HepG2 (cell line): ENCODE measurements around the gene SLC25A11. TPM values are rescaled to one million over a fixed set of nuclear protein-coding genes. Genes with fewer than 3 reads are reported as not detected.
A peak's percentile ranks its signal among the peaks of the same experiment; 100 is the strongest.

Experiments used
- ATAD3A ChIP-seq: sonication (generic); formaldehyde crosslinking; IDR thresholded peaks from 2 replicates; pipeline ENCODE4 v1.4.0; 2020; ENCODE audit warnings: missing genetic modification reagents
- BRF2 ChIP-seq: sonication (generic); formaldehyde crosslinking; IDR thresholded peaks from 2 replicates; pipeline ENCODE4 v1.8.1; 2022; ENCODE audit warnings: mild to moderate bottlenecking, missing genetic modification reagents
- DMAP1 ChIP-seq: IDR thresholded peaks from 2 replicates; pipeline ENCODE4 v1.6.1; 2016
- FOSL1 ChIP-seq: sonication (generic); formaldehyde crosslinking; IDR thresholded peaks from 2 replicates; pipeline ENCODE4 v1.9.0; 2021; ENCODE audit warnings: missing genetic modification reagents, borderline replicate concordance
- FOXK2 ChIP-seq: fragments of 450-650 bp; IDR thresholded peaks from 2 replicates; pipeline ENCODE4 v1.6.1; 2016
- HIVEP1 ChIP-seq: sonication (generic); formaldehyde crosslinking; IDR thresholded peaks from 2 replicates; pipeline ENCODE4 v1.4.0; 2020; ENCODE audit warnings: mild to moderate bottlenecking, missing genetic modification reagents
- NCOA1 ChIP-seq: sonication (generic); formaldehyde crosslinking; IDR thresholded peaks from 2 replicates; pipeline ENCODE4 v1.9.0; 2021; ENCODE audit warnings: missing genetic modification reagents
- NFIC ChIP-seq: IDR thresholded peaks from 2 replicates; pipeline ENCODE4 v1.6.1; 2012; ENCODE audit warnings: mild to moderate bottlenecking, low read length, inconsistent platforms
- PBX2 ChIP-seq: IDR thresholded peaks from 2 replicates; pipeline ENCODE4 v1.6.1; 2016; ENCODE audit warnings: control low read depth
- PCBP2 ChIP-seq: fragments of 200-400 bp; formaldehyde crosslinking; optimal IDR thresholded peaks from 2 replicates; pipeline ENCODE3; 2018; ENCODE audit warnings: low read length, low read depth; ENCODE audit not compliant: poor library complexity, severe bottlenecking
- PHF8 ChIP-seq: sonication (generic); formaldehyde crosslinking; IDR thresholded peaks from 2 replicates; pipeline ENCODE4 v1.5.0; 2020; ENCODE audit warnings: missing genetic modification reagents
- RNF2 ChIP-seq: fragments of 450-650 bp; conservative IDR thresholded peaks from 2 replicates; pipeline ENCODE4 v1.6.1; 2016; ENCODE audit warnings: low read depth
- SIN3A ChIP-seq: IDR thresholded peaks from 2 replicates; pipeline ENCODE4 v1.6.1; 2011; ENCODE audit warnings: low read depth, mild to moderate bottlenecking, control low read depth, low read length, borderline replicate concordance
- SMAD3 ChIP-seq: sonication (generic); formaldehyde crosslinking; IDR thresholded peaks from 2 replicates; pipeline ENCODE4 v1.4.0; 2020; ENCODE audit warnings: missing genetic modification reagents
- SNAPC5 ChIP-seq: sonication (generic); formaldehyde crosslinking; IDR thresholded peaks from 2 replicates; pipeline ENCODE4 v1.8.1; 2023; ENCODE audit warnings: mild to moderate bottlenecking, missing genetic modification reagents, borderline replicate concordance
- TBL1XR1 ChIP-seq: fragments of 150-350 bp; IDR thresholded peaks from 2 replicates; pipeline ENCODE4 v1.6.1; 2014; ENCODE audit warnings: borderline replicate concordance, low read length; ENCODE audit not compliant: partially characterized antibody
- ZFP90 ChIP-seq: sonication (generic); formaldehyde crosslinking; IDR thresholded peaks from 2 replicates; pipeline ENCODE4 v1.8.0; 2022; ENCODE audit warnings: missing genetic modification reagents, mild to moderate bottlenecking, inconsistent platforms, borderline replicate concordance
- ZFY ChIP-seq: sonication (generic); formaldehyde crosslinking; IDR thresholded peaks from 2 replicates; pipeline ENCODE4 v1.4.0; 2020; ENCODE audit warnings: missing genetic modification reagents
- ZNF18 ChIP-seq: sonication (generic); formaldehyde crosslinking; IDR thresholded peaks from 2 replicates; pipeline ENCODE4 v1.8.0; 2022; ENCODE audit warnings: mild to moderate bottlenecking, missing genetic modification reagents; ENCODE audit not compliant: insufficient replicate concordance
- ZNF589 ChIP-seq: sonication (generic); formaldehyde crosslinking; conservative IDR thresholded peaks from 2 replicates; pipeline ENCODE4 v1.8.0; 2022; ENCODE audit warnings: mild to moderate bottlenecking, moderate library complexity, missing genetic modification reagents
- ZNF616 ChIP-seq: sonication (generic); formaldehyde crosslinking; IDR thresholded peaks from 2 replicates; pipeline ENCODE4 v1.5.0; 2020; ENCODE audit warnings: low read depth, mild to moderate bottlenecking, missing genetic modification reagents
- ZNF790 ChIP-seq: sonication (generic); formaldehyde crosslinking; IDR thresholded peaks from 2 replicates; pipeline ENCODE4 v1.8.0; 2022; ENCODE audit warnings: missing genetic modification reagents, mild to moderate bottlenecking, borderline replicate concordance
- polyA plus RNA-seq, 8 experiments: library from polyadenylated mRNA; depleted of rRNA in 3 of 8; stranded (reverse) in 7 of 8; unstranded in 1 of 8; fragments of >200 nt; fragmentation: Illumina TruSeq in 4 of 8; extraction: Trizol in 4 of 8; gene quantifications; 2 replicates each; pipeline versions ENCODE4 v1.2.1 to v1.2.3, GENCODE V29; 2011 to 2016; ENCODE audit warnings: low read depth in 4 of 8, missing spikeins in 1 of 8, mixed read lengths in 1 of 8; ENCODE audit not compliant: insufficient read depth in 1 of 8
- total RNA-seq, 5 experiments: library from RNA; depleted of rRNA; stranded (reverse); fragments of >200 nt; fragmentation: Illumina TruSeq; extraction: Trizol; gene quantifications; 2 replicates each; pipeline ENCODE4 v1.2.3, GENCODE V29; 2016; ENCODE audit warnings: low read depth in 1 of 5
- TF ChIP-seq, protein P1 (sequence below): sonication (generic); formaldehyde crosslinking; IDR thresholded peaks from 2 replicates; pipeline ENCODE4 v1.8.1; 2023; ENCODE audit warnings: missing genetic modification reagents, inconsistent platforms, borderline replicate concordance
- TF ChIP-seq, protein P2 (sequence below): sonication (generic); formaldehyde crosslinking; conservative IDR thresholded peaks from 2 replicates; pipeline ENCODE4 v1.4.0; 2020; ENCODE audit warnings: missing genetic modification reagents

SLC25A11 gene
- total and polyA plus RNA-seq, 2 of the 13 experiments (the other 11 are each of a cell fraction or from before 2014, with no cell fraction given) = 35.4 to 47.2 TPM

DNA sequence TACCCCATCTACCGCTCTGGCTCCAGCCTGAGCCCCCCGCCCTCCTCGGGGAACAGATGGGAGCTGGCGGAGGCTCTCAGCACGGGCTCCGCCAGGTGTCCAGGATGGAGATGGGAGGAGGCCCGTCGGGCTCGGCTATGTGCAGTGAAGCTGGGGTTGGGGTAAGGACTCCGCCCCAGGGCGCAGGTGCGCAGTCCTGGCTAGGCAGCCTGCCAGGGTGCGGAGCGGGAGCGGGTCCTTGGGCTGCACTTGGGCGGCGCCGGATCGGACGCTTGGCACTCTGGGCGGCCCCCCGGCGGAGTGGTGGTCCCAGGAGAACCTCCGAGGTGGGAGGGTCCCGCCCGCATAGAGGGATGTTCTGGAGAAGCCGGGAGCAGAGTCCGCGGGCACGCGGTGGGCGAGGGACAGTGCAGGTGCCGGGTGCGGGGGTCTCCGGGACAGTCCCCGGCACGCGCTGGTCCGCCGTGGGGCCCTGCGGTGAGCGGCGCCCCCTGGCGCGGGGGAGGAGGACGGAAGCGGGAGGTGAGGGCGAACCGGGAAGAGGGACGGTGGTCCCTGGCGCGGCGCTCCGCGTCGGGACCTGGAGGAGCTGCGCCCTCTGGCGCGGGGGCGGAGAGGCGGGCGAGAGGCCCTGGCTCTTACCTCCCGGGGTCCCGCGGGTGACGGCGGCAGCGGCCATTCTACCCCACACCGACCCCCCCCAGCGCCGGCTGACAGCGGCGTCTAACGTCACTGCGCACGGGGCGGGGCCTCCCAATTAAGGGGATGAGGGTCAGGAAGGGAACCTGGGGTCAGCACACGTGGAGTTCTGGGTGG is 47.3 kb upstream of the SLC25A11 start, which contains the start of gene CAMTA2 (continued):
- TF ChIP-seq SMAD3 (peak; percentile 59; the same call in 1 of the 2 replicates), FOXK2 (no peak), PCBP2 (no peak), NCOA1 (CRISPR knock-in tag) (no peak), SIN3A (0 out of 2 replicates have a peak, but pooled peaks have one; percentile 47), PBX2 (CRISPR knock-in tag) (no peak), ZNF790 (CRISPR knock-in tag) (peak; percentile 82), HIVEP1 (CRISPR knock-in tag) (no peak), ZFP90 (CRISPR knock-in tag) (peak; percentile 36; the same call in 1 of the 2 replicates), NFIC (no peak), PHF8 (CRISPR knock-in tag) (peak; percentile 69; the same call in 1 of the 2 replicates), ZNF616 (no peak; the same call in 1 of the 2 replicates), ZNF589 (CRISPR knock-in tag) (peak; percentile 85), ZFY (CRISPR knock-in tag) (peak; percentile 71), SNAPC5 (CRISPR knock-in tag) (no peak), ATAD3A (CRISPR knock-in tag) (no peak), RNF2 (no peak), FOSL1 (CRISPR knock-in tag) (no peak), ZNF18 (CRISPR knock-in tag) (no peak), DMAP1 (CRISPR knock-in tag) (peak; percentile 35; the same call in 1 of the 2 replicates), BRF2 (CRISPR knock-in tag) (0 out of 2 replicates have a peak, but pooled peaks have one; percentile 22), TBL1XR1 (no peak)
- TF ChIP-seq, protein P1, sequence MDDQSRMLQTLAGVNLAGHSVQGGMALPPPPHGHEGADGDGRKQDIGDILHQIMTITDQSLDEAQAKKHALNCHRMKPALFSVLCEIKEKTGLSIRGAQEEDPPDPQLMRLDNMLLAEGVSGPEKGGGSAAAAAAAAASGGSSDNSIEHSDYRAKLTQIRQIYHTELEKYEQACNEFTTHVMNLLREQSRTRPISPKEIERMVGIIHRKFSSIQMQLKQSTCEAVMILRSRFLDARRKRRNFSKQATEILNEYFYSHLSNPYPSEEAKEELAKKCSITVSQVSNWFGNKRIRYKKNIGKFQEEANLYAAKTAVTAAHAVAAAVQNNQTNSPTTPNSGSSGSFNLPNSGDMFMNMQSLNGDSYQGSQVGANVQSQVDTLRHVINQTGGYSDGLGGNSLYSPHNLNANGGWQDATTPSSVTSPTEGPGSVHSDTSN (CRISPR knock-in tag) = no peak
- TF ChIP-seq, protein P2, sequence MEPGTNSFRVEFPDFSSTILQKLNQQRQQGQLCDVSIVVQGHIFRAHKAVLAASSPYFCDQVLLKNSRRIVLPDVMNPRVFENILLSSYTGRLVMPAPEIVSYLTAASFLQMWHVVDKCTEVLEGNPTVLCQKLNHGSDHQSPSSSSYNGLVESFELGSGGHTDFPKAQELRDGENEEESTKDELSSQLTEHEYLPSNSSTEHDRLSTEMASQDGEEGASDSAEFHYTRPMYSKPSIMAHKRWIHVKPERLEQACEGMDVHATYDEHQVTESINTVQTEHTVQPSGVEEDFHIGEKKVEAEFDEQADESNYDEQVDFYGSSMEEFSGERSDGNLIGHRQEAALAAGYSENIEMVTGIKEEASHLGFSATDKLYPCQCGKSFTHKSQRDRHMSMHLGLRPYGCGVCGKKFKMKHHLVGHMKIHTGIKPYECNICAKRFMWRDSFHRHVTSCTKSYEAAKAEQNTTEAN = no peak; the same call in 1 of the 2 replicates
